A549 treated with CORT108297 at 1 μM for 4 hours (cell line): ENCODE measurements around the gene KYAT1. TPM values are rescaled to one million over a fixed set of nuclear protein-coding genes. Genes with fewer than 3 reads are reported as not detected.

ENCODE experiments used
- total RNA-seq: library from RNA; stranded (reverse); fragments of 200-300 nt; extraction: Qiagen RNA extraction; gene quantifications from 5 replicates; pipeline ENCODE4 v1.2.3, GENCODE V29; 2022

Gene KYAT1
- 8.4 to 10.0 TPM (median 9.5 TPM) in 5 replicates for total RNA-seq

GRCh38 chr9:128881884-128882676 lies at the start of gene KYAT1, which contains the start of gene LRRC8A:
TSS of gene KYAT1 (minus strand) at chr9:128881950. CDS start at chr9:128845405, 36,545 bp downstream.
TSS of gene LRRC8A (plus strand) at chr9:128882133. CDS start at chr9:128907165, 25,032 bp downstream.

DNA sequence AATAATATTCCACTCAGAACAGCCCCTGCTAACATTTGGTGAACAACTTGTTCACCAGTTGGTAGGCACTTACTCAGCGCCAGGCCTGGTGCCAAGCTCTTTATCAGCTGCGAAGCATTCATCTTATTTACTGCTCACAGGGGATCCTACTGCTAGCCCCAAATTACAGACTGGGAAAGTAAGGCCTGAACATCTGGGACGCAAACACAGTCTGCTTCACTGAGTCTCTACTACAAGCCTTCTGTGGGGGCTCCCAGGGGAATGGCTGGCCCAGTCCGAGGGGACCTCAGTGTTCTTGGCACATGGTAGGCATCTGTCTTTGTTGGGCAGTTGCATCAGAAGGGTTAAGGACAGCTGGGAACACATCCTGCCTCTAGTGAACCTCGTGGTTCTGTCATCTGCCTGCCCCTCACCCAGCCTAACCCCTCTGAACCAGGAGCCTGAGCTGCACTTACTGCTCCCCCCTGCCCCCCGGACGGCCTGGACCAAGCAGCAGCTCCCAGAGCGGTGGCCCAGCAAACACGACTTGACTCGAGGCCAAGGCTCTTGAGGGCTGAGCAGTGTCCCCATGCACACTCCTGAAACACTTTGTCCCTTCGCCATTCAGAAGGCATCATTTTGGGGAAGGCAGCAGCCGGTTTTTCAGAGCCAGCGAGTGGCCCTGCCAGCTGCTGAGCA lies 38.8 kb upstream of the KYAT1 start, which contains the start of gene PHYHD1:
Gene PHYHD1, plus strand, starts transcription at position 602 of the 678 bp plus-strand sequence. CDS start 1,342 bp downstream, outside the sequence.

DNA sequence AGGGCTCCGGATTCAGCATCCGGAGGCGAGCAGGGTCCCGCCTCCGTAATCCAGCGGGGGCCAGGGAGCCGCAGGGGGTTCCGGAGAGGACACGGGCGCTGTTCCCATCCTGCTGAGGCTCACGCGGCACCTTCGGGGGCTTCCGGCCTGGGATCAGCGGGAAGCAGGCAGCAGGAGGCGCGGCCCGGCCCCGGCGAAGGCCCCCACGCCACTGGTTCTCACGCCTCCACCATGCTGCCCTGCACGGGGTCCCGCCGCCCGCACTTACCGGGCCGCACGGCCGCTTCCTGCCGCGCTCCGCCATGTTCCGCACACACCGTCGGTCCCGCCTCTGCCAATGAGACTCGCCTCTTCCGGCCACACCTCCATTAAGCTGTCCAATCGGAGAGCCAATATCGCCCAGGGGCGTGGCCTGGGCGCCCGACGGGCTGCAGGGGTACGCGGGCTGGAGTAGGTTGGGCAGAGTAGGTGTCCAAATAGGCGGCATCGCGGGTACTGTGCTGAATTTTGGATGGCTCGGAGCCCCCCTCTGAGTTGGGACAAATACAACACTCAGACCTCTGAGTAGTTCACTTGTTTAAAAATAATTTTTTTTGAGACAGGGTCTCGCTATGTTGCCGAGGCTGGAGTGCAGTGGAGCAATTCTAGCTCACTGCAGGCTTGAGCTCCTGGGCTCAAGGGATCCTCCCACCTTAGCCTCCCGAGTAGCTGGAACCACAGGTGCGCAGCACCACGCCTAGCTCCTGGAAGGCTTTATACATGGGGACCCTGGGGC lies 52.1 kb downstream of the KYAT1 start, which contains the start of gene SPOUT1:
Gene SPOUT1, minus strand, starts transcription at position 318 of the 775 bp plus-strand sequence. Its CDS starts 14 bp downstream, at position 304.

DNA sequence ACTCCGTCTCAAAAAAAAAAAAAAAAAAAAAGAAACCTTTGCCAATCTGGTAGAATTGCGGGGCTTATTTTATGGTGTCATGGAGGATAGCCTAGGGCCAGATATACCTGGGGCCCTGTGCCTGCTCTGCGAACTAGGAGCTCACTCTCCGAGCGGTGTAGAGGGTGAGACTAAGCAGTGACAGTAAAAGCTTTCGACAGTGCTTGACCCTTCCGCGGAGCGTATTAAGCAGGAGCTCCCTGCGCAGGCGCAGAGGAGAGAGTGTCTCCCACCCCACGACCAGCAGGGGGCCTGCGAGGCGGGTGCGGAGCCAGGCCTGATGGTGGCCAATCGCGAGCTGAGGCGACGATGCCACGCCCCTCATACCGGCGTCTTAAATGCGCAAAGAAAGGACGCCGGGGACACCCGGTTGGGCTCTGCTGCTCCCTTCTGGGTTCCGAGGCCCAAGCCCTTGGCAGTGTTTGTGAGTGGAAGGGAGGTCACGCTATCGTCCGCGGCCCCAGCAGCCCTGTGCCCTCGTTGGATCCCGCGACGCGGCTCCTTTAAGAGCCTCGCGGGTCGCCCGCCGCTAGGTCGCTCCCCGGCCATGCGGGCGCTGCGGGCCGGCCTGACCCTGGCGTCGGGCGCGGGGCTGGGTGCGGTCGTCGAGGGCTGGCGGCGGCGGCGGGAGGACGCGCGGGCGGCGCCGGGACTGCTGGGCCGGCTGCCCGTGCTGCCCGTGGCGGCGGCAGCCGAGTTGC lies 63.5 kb downstream of the KYAT1 start, which contains the start of gene ENDOG:
Gene ENDOG, plus strand, starts transcription at position 402 of the 740 bp plus-strand sequence. Its CDS starts 185 bp downstream, at position 587.

GRCh38 chr9:128786681-128787601 lies 94.8 kb downstream of the KYAT1 start, which contains the start of gene TBC1D13:
TSS of gene TBC1D13 (plus strand) at chr9:128787253. CDS start at chr9:128787354, 101 bp downstream.

Other genes starting within 250 kb of the KYAT1 start
- 92.7 to 147 TPM (median 145 TPM) in 5 replicates for gene DYNC2I2, start 225.1 kb downstream of the KYAT1 start, total RNA-seq
- gene SET, start 192.7 kb downstream of the KYAT1 start, total RNA-seq = 387 to 607 TPM (median 394 TPM) in 5 replicates
- gene PKN3, start 179.4 kb downstream of the KYAT1 start, total RNA-seq = 11.0 to 19.9 TPM (median 15.3 TPM) in 5 replicates
- gene ZDHHC12, start 157.8 kb downstream of the KYAT1 start, total RNA-seq = 60.2 to 98.7 TPM (median 96.0 TPM) in 5 replicates
- gene ZER1, start 110.0 kb downstream of the KYAT1 start, total RNA-seq = 11.2 to 18.4 TPM (median 16.6 TPM) in 5 replicates
- 20.5 to 24.0 TPM (median 21.2 TPM) in 5 replicates for gene TBC1D13, start 94.7 kb downstream of the KYAT1 start, total RNA-seq
- gene ENDOG, start 63.5 kb downstream of the KYAT1 start, total RNA-seq = 15.4 to 33.8 TPM (median 31.7 TPM) in 5 replicates
- gene SPOUT1, start 52.2 kb downstream of the KYAT1 start, total RNA-seq = 22.9 to 50.2 TPM (median 44.3 TPM) in 5 replicates
- gene LRRC8A, start 183 bp upstream of the KYAT1 start, total RNA-seq = 41.0 to 52.8 TPM (median 50.0 TPM) in 5 replicates
- gene PHYHD1, start 39.0 kb upstream of the KYAT1 start, total RNA-seq = not detected in 5 replicates
- 28.8 to 39.6 TPM (median 36.4 TPM) in 5 replicates for gene DOLK, start 65.7 kb upstream of the KYAT1 start, total RNA-seq
- 36.0 to 42.7 TPM (median 40.0 TPM) in 5 replicates for gene NUP188, start 65.7 kb upstream of the KYAT1 start, total RNA-seq
- gene SH3GLB2, start 146.4 kb upstream of the KYAT1 start, total RNA-seq = 32.3 to 55.6 TPM (median 52.4 TPM) in 5 replicates
- 11.9 to 16.3 TPM (median 15.4 TPM) in 5 replicates for gene MIGA2, start 154.7 kb upstream of the KYAT1 start, total RNA-seq
- gene DOLPP1, start 199.2 kb upstream of the KYAT1 start, total RNA-seq = 18.9 to 21.0 TPM (median 19.4 TPM) in 5 replicates
- gene CRAT, start 228.8 kb upstream of the KYAT1 start, total RNA-seq = 22.9 to 31.8 TPM (median 30.8 TPM) in 5 replicates
- gene PTPA, start 229.5 kb upstream of the KYAT1 start, total RNA-seq = 120 to 137 TPM (median 132 TPM) in 5 replicates